K562 (cell line): ENCODE results near the gene TAL1. TPM values are rescaled to one million over a fixed set of nuclear protein-coding genes. Genes with fewer than 3 reads are reported as not detected.

Experiments
- ASH1L ChIP-seq: fragments of 450-650 bp; IDR thresholded peaks from 2 replicates; pipeline ENCODE4 v1.6.1; 2018; ENCODE audit warnings: borderline replicate concordance, mild to moderate bottlenecking, low read depth; ENCODE audit not compliant: partially characterized antibody
- BMI1 ChIP-seq: fragments of 150-350 bp; IDR thresholded peaks from 2 replicates; pipeline ENCODE4 v1.6.1; 2014; ENCODE audit warnings: low read length
- ELF4 ChIP-seq: fragments of 450-650 bp; formaldehyde crosslinking; IDR thresholded peaks from 2 replicates; pipeline ENCODE4 v1.4.0; 2022; ENCODE audit warnings: missing genetic modification characterization
- ETS1 ChIP-seq: conservative IDR thresholded peaks from 2 replicates; pipeline ENCODE4 v1.6.1; 2011; ENCODE audit warnings: low read depth, mild to moderate bottlenecking, low read length; ENCODE audit not compliant: control insufficient read depth
- GTF2B ChIP-seq: IDR thresholded peaks from 2 replicates; pipeline ENCODE4 v1.6.1; 2011; ENCODE audit not compliant: insufficient read length; ENCODE audit errors: extremely low read depth
- HDGF ChIP-seq: fragments of 450-650 bp; IDR thresholded peaks from 2 replicates; pipeline ENCODE4 v1.6.1; 2016
- HNRNPK ChIP-seq: fragments of 200-400 bp; formaldehyde crosslinking; IDR thresholded peaks from one replicate; pipeline ENCODE4 v1.6.1; 2018; ENCODE audit warnings: mild to moderate bottlenecking, low read depth, low read length; ENCODE audit not compliant: poor library complexity, severe bottlenecking
- ID3 ChIP-seq, 2 experiments: fragments of 250-450 bp in 1 of 2; fragments of 450-650 bp in 1 of 2; sonication (Bioruptor Pico) in 1 of 2; IDR thresholded peaks; 2 replicates each; pipeline versions ENCODE4 v1.6.1 to v1.8.0; 2016 to 2021; ENCODE audit warnings: mild to moderate bottlenecking in 2 of 2, moderate library complexity in 2 of 2, missing compliant biosample characterization in 1 of 2, missing genetic modification characterization in 1 of 2
- NFRKB ChIP-seq: fragments of 450-650 bp; IDR thresholded peaks from 2 replicates; pipeline ENCODE4 v1.6.1; 2016; ENCODE audit warnings: low read depth
- POLR3G ChIP-seq: IDR thresholded peaks from 2 replicates; pipeline ENCODE4 v1.6.1; 2011; ENCODE audit not compliant: insufficient read length, insufficient replicate concordance; ENCODE audit errors: extremely low read depth
- SMARCC2 ChIP-seq: fragments of 450-650 bp; IDR thresholded peaks from 2 replicates; pipeline ENCODE4 v1.6.1; 2017; ENCODE audit warnings: antibody characterized with exemption, moderate library complexity, mild to moderate bottlenecking, low read depth
- TEAD4 ChIP-seq, 2 experiments: sonication (generic) in 1 of 2; formaldehyde crosslinking in 1 of 2; IDR thresholded peaks; 2 replicates each; pipeline versions ENCODE4 v1.6.1 to v1.8.0; 2012 to 2022; ENCODE audit warnings: borderline replicate concordance in 1 of 2, inconsistent platforms in 1 of 2, low read length in 1 of 2, mild to moderate bottlenecking in 1 of 2, missing genetic modification reagents in 1 of 2
- XRCC3 ChIP-seq: fragments of 450-650 bp; IDR thresholded peaks from 2 replicates; pipeline ENCODE4 v1.6.1; 2017; ENCODE audit warnings: mild to moderate bottlenecking, moderate library complexity
- ZNF232 ChIP-seq: sonication (generic); formaldehyde crosslinking; IDR thresholded peaks from 2 replicates; pipeline ENCODE4 v1.8.0; 2022; ENCODE audit warnings: mild to moderate bottlenecking, missing genetic modification reagents
- ZNF384 ChIP-seq: IDR thresholded peaks from 2 replicates; pipeline ENCODE4 v1.6.1; 2012; ENCODE audit warnings: low read depth, low read length, improper control_type of control experiment
- ZNF395 ChIP-seq: fragments of 200-800 bp; sonication (Bioruptor generic); IDR thresholded peaks from 2 replicates; pipeline ENCODE4 v1.6.1; 2017; ENCODE audit warnings: missing genetic modification characterization, missing compliant biosample characterization
- polyA plus RNA-seq, 8 experiments: library from polyadenylated mRNA; depleted of rRNA in 4 of 8; stranded (reverse) in 5 of 8; unstranded in 3 of 8; fragments of >200 nt; fragmentation: Nextera tagmentation in 2 of 8; fragmentation: Illumina TruSeq in 1 of 8; extraction: Ambion mirVana in 2 of 8; extraction: Trizol in 1 of 8; gene quantifications; 2 replicates each; pipeline versions ENCODE4 v1.2.1 to v1.2.3, GENCODE V29; 2011 to 2014; ENCODE audit warnings: inconsistent platforms in 1 of 8, missing spikeins in 1 of 8
- total RNA-seq, 7 experiments: library from RNA; depleted of rRNA in 6 of 7; stranded (reverse); fragments of >200 nt in 6 of 7; fragmentation: Illumina TruSeq in 2 of 7; extraction: Trizol in 2 of 7; gene quantifications; 2 replicates each; pipeline versions ENCODE4 v1.2.1 to v1.2.3, GENCODE V29; 2011 to 2021; ENCODE audit warnings: low replicate concordance in 1 of 7

Gene TAL1
- total and polyA plus RNA-seq, 9 of the 15 experiments (the other 6 are each of a cell fraction or from before 2014, with no cell fraction given), result 18.5 to 106 (median 59.7) TPM

GRCh38 chr1:47232187-47232874 is at the start of gene TAL1 (continued):
- TF ChIP-seq POLR3G (no peak), SMARCC2 (peak; percentile 86), ASH1L (no peak), BMI1 (no peak), GTF2B (no peak), ZNF384 (no peak), TEAD4 (IDR thresholded peaks at IDR 0.05; ENCODE audit: low read length) (peak; percentile 97), TEAD4 (CRISPR knock-in tag; IDR thresholded peaks at IDR 0.05; ENCODE audit: borderline replicate concordance) (no peak), HNRNPK (no peak), ETS1 (peak; percentile 93), ZNF232 (CRISPR knock-in tag) (no peak), XRCC3 (no peak), HDGF (no peak), NFRKB (no peak; the same call in 1 of the 2 replicates), ELF4 (CRISPR knock-in tag) (0 out of 2 replicates have a peak, but pooled peaks have one; percentile 20), ID3 (CRISPR knock-in tag; IDR thresholded peaks at IDR 0.05) (no peak), ID3 (tag; IDR thresholded peaks at IDR 0.05) (peak; percentile 73; the same call in 1 of the 2 replicates), ZNF395 (peak; percentile 98)
